Measurements from ENCODE around the gene PRUNE2. TPM values are rescaled to one million over a fixed set of nuclear protein-coding genes. Genes with fewer than 3 reads are reported as not detected.

The PRUNE2 gene
- total RNA-seq, 1 experiment from 2014 or later, result 0.59 TPM

DNA sequence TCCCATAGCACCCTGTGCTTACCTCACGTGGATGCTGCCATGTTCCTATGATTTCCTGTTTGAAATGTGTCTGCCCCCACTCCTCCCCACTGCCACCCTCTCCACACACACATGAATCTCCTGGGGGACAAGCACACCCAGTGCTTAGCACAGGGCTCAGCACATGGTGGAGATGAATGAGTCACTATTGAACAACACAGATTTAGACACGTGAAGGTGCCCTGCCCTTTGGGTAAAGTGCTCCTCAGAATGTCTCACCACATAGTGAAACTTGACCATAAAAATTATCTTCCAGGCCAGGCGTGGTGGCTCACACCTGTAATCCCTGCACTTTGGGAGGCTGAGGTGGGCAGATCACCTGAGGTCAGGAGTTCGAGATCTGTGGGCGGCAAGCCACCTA lies 240.5 kb downstream of the PRUNE2 start (continued):
- TF ChIP-seq SP1 (IDR thresholded peaks at IDR 0.05; ENCODE audit: low read depth), result no peak

DNA sequence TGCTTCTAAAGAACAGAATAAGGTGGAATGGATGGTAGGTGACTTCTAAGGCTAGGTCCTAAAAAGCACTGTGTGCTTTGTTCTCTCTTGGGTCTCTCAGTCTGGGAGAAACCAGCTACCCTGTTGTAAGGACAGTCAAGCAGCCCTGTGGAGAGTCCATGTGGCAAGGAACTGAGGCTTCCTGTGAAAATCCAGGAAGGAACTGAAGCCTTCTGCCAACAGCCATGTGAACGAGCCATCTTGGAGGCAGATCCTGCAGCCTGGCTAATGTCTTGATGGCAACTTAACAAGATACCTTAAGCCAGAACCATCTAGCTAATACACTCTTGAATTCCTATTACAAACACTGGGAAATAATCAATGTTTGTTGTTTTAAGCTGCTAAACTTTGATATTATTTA lies 241.8 kb downstream of the PRUNE2 start:
- no peaks in the 10 kb centered on the region for H3K9me3 ChIP-seq (ENCODE audit: control insufficient read depth in 1 of 2, insufficient read depth in 1 of 2, low read depth in 1 of 2, low read length in 2 of 2)
- ChIA-PET POLR2A (no interaction called here), RAD21 (ENCODE audit: low non-redundant PET in 1 of 2, low total read pairs in 2 of 2, uncharacterized antibody in 2 of 2, unreplicated experiment in 2 of 2) (no interaction called here), CTCF (interaction anchor here (2.0 kb wide), 1 partner anchor 40 kb away, joined by 8 read pairs; no protein-coding TSS in a partner anchor)
- H3K4me1 ChIP-seq (ENCODE audit: control insufficient read depth in 1 of 2, insufficient read depth in 2 of 2, low read length in 2 of 2), result no peaks in the 10 kb centered on the region
- intact Hi-C loops (cut with micrococcal nuclease), result no loop called here
- no peak overlapping the region for H3K4me2 ChIP-seq (ENCODE audit: low read length)
- H3K9ac ChIP-seq (ENCODE audit: low read length), result no peak overlapping the region
- ATAC-seq (no peak), DNase-seq (ENCODE audit: low read depth, low spot score) (no peak)
- H3K4me3 ChIP-seq (replicated peaks in 1 of 2; ENCODE audit: low read depth in 1 of 2, low read length in 2 of 2), result no peak overlapping the region
- no peak overlapping the region for H2AFZ ChIP-seq (ENCODE audit: low read depth, low read length, poor library complexity, severe bottlenecking)
- no peaks in the 10 kb centered on the region for H3K36me3 ChIP-seq (ENCODE audit: control insufficient read depth in 1 of 2, insufficient read depth in 2 of 2, low read length in 2 of 2)
- no peaks in the 10 kb centered on the region for H4K20me1 ChIP-seq (ENCODE audit: insufficient read depth)
- no peak for TF ChIP-seq SIN3A (IDR thresholded peaks at IDR 0.05; ENCODE audit: low read depth)
- no peak for TF ChIP-seq ELF1 (IDR thresholded peaks at IDR 0.05; ENCODE audit: borderline replicate concordance, low read depth)
- TF ChIP-seq CTCF (IDR thresholded peaks at IDR 0.05 in 2 of 3, conservative IDR thresholded peaks at IDR 0.05 in 1 of 3; ENCODE audit: borderline replicate concordance in 1 of 3, insufficient read depth in 1 of 3, low read depth in 2 of 3, low read length in 2 of 3), result no peak
- TF ChIP-seq SP1 (IDR thresholded peaks at IDR 0.05; ENCODE audit: low read depth), result no peak
- no peak for TF ChIP-seq POLR2AphosphoS5 (IDR thresholded peaks at IDR 0.05; ENCODE audit: low read depth, low read length)
- TF ChIP-seq SRF (IDR thresholded peaks at IDR 0.05; ENCODE audit: low read depth), result no peak
- no peak for TF ChIP-seq CBX3 (IDR thresholded peaks at IDR 0.05; ENCODE audit: low read depth)
- TF ChIP-seq RAD21 (IDR thresholded peaks at IDR 0.05; ENCODE audit: low read depth), result no peak
- TF ChIP-seq EZH2 (IDR thresholded peaks at IDR 0.05), result no peak
- no peak for TF ChIP-seq REST (IDR thresholded peaks at IDR 0.05; ENCODE audit: low read depth)
- TF ChIP-seq, protein P1, sequence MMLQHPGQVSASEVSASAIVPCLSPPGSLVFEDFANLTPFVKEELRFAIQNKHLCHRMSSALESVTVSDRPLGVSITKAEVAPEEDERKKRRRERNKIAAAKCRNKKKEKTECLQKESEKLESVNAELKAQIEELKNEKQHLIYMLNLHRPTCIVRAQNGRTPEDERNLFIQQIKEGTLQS (IDR thresholded peaks at IDR 0.05), result no peak
- TF ChIP-seq ZFX (IDR thresholded peaks at IDR 0.05), result no peak
- TF ChIP-seq CEBPB (IDR thresholded peaks at IDR 0.05; ENCODE audit: low read depth), result no peak
- no peak for TF ChIP-seq ZNF274 (IDR thresholded peaks at IDR 0.05; ENCODE audit: low read depth, low read length)
- TF ChIP-seq TCF7L2 (IDR thresholded peaks at IDR 0.05; ENCODE audit: borderline replicate concordance, extremely low read depth, insufficient read depth, insufficient read length), result no peak
- no peak for TF ChIP-seq EZH2phosphoT487 (IDR thresholded peaks at IDR 0.05; ENCODE audit: borderline replicate concordance)
- no TSS peak for BruUV-seq (replicated peaks)
- no peaks in the 10 kb centered on the region for H3K9me2 ChIP-seq (ENCODE audit: insufficient read depth)
- H3K27me3 ChIP-seq (ENCODE audit: insufficient read depth, low read length), result peaks cover 18% of the 10 kb centered on the region; the same call in 1 of the 2 replicates
- no peaks in the 10 kb centered on the region for H3K79me2 ChIP-seq (ENCODE audit: insufficient read depth, low read length)
- H3K27ac ChIP-seq (ENCODE audit: low read depth, low read length), result no peak overlapping the region

Measured in HCT116 (cell line).